ENCODE results near the gene TAS2R46. TPM values are rescaled to one million over a fixed set of nuclear protein-coding genes. Genes with fewer than 3 reads are reported as not detected.

TAS2R46 gene
- total and polyA plus RNA-seq, 4 experiments from 2014 or later = 0.22 to 1.3 (median 1.1) TPM; not detected in 1

DNA sequence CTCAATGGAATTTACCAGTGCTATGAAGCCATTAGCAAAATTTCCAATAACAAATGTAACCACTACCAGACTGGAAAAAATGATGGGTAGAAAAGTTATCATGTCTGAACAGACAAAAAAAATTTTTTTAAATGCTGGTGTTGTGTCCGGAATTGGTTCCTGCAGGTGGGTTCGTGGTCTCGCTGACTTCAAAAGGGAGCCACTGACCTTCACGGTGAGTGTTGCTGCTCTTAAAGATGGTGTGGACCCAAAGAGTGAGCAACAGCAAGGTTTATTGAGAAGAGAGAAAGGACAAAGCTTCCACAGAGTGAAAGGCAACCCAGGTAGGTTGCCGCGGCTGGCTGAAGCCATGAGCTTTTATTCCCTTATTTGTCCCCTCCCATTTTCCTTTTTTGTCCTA is 30.0 kb upstream of the TAS2R46 start, which contains the start of gene TAS2R43:
Gene TAS2R43 (minus strand): TSS at position 186 of the 400 bp plus-strand sequence. CDS start 84 bp downstream, at position 102.
- ChIA-PET CTCF (ENCODE audit: partially characterized antibody) (no interaction called here), POLR2A (ENCODE audit: partially characterized antibody) (no interaction called here)
- no peak for DNase-seq
- Histone ChIP-seq H3K4me3 (ENCODE audit: low read length in 2 of 2) (no peak within 1 kb of the TSS), H3K4me1 (ENCODE audit: insufficient read depth, low read length) (no peaks in the 10 kb centered on the region), H3K27me3 (ENCODE audit: insufficient read depth, low read length) (no peaks in the 10 kb centered on the region), H3K9me3 (ENCODE audit: control insufficient read depth in 1 of 2, low read length in 2 of 2) (no peaks in the 10 kb centered on the region), H3K27ac (ENCODE audit: low read depth, low read length) (no peak within 1 kb of the TSS), H3K36me3 (ENCODE audit: insufficient read depth, low read length) (no peaks in the 10 kb centered on the region)
- no peak within 1 kb of the TSS for H3K27ac Mint-ChIP-seq
- no peak within 1 kb of the TSS for H3K4me3 Mint-ChIP-seq
- H3K36me3 Mint-ChIP-seq = peaks cover 0 to 5% of the 10 kb centered on the region in 2 donors
- H3K4me1 Mint-ChIP-seq = peaks cover 0 to 8% (median 0%) of the 10 kb centered on the region in 4 donors
- H3K9me3 Mint-ChIP-seq = peaks cover 0 to 6% (median 0%) of the 10 kb centered on the region in 8 donors
- intact Hi-C loops (cut with micrococcal nuclease) = no loop called here
- no peaks in the 10 kb centered on the region for H3K27me3 Mint-ChIP-seq

DNA sequence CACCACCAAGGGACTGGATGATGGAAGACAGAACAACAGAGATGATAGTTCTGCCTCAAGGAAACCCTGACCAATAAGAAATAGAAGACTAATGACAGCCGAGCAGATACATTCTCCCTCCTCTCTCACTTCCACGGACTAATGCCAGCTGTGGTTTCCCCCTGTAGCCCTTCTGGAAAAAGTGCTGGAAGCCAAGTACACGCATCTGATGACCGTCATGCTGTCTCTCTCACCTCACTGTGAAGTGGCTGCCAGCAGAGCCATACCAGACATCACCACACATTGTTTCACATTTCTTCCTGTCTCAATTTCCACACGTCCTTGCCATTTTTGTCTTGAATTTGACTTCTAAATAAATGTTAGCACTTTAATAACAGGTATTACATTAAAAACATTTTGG is 27.2 kb upstream of the TAS2R46 start:
- ChIA-PET CTCF (ENCODE audit: partially characterized antibody) (no interaction called here), POLR2A (ENCODE audit: partially characterized antibody) (no interaction called here)

DNA sequence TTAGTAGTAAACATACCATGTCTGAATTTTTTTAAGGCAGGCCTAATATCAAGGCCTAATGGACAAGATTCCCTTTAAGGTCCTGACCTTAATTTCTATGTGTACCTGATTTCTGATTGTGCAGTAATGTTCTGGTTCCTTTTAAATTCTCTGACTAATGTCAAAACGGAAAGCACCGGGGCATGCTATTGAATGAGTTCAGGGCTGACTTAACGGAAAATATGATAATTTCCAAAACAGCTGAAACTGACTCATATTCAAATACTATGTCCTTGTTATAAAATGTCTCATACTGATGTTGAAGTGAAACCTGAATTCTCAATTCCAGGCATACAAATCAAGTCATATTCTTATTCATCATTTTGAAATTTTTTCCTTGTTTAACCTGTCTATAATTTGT is 23.3 kb upstream of the TAS2R46 start:
- intact Hi-C loops (cut with micrococcal nuclease) = no loop called here
- Histone ChIP-seq H3K27ac (ENCODE audit: low read depth, low read length) (no peak overlapping the region), H3K4me1 (ENCODE audit: insufficient read depth, low read length) (no peaks in the 10 kb centered on the region), H3K27me3 (ENCODE audit: insufficient read depth, low read length) (no peaks in the 10 kb centered on the region), H3K9me3 (ENCODE audit: control insufficient read depth in 1 of 2, low read length in 2 of 2) (no peaks in the 10 kb centered on the region), H3K36me3 (ENCODE audit: insufficient read depth, low read length) (no peaks in the 10 kb centered on the region), H3K4me3 (ENCODE audit: low read length in 2 of 2) (no peak overlapping the region)
- peaks cover 0 to 16% of the 10 kb centered on the region in 2 donors for H3K36me3 Mint-ChIP-seq
- peaks cover 0 to 29% (median 7%) of the 10 kb centered on the region in 8 donors for H3K9me3 Mint-ChIP-seq
- ChIA-PET CTCF (ENCODE audit: partially characterized antibody) (no interaction called here), POLR2A (ENCODE audit: partially characterized antibody) (no interaction called here)
- peaks cover 0 to 1% (median 0%) of the 10 kb centered on the region in 4 donors for H3K4me1 Mint-ChIP-seq
- no peak for DNase-seq
- no peak overlapping the region for H3K4me3 Mint-ChIP-seq
- no peaks in the 10 kb centered on the region for H3K27me3 Mint-ChIP-seq
- H3K27ac Mint-ChIP-seq = no peak overlapping the region

More for the DNA sequence above, 27.2 kb upstream of the TAS2R46 start:
- H3K27ac Mint-ChIP-seq = no peak overlapping the region
- peaks cover 0 to 7% of the 10 kb centered on the region in 2 donors for H3K36me3 Mint-ChIP-seq
- H3K27me3 Mint-ChIP-seq = no peaks in the 10 kb centered on the region
- DNase-seq = no peak
- no peak overlapping the region for H3K4me3 Mint-ChIP-seq
- intact Hi-C loops (cut with micrococcal nuclease) = no loop called here
- Histone ChIP-seq H3K4me3 (ENCODE audit: low read length in 2 of 2) (no peak overlapping the region), H3K27me3 (ENCODE audit: insufficient read depth, low read length) (no peaks in the 10 kb centered on the region), H3K27ac (ENCODE audit: low read depth, low read length) (no peak overlapping the region), H3K4me1 (ENCODE audit: insufficient read depth, low read length) (no peaks in the 10 kb centered on the region), H3K9me3 (ENCODE audit: control insufficient read depth in 1 of 2, low read length in 2 of 2) (no peaks in the 10 kb centered on the region), H3K36me3 (ENCODE audit: insufficient read depth, low read length) (no peaks in the 10 kb centered on the region)
- peaks cover 0 to 9% (median 0%) of the 10 kb centered on the region in 8 donors for H3K9me3 Mint-ChIP-seq
- H3K4me1 Mint-ChIP-seq = peaks cover 0 to 8% (median 0%) of the 10 kb centered on the region in 4 donors

DNA sequence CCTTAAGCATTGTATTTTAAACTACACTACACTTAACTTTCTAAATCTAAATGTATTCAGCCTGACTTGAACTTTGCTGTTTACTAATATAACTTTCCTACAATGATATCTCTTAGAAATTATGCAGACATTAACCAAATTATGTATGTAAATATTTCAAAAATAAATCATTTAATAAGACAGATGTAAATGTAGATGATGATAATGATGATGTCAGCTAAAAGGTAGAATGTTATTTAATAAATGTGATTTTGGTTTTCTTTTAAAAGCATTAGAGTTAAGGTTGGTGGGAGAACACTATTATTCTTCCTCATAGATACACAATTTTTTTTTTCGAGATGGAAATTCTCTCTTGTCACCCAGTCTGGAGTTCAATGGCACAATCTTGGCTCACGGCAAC is 19.9 kb upstream of the TAS2R46 start:
- CTCF ChIA-PET (ENCODE audit: partially characterized antibody) = no interaction called here

DNA sequence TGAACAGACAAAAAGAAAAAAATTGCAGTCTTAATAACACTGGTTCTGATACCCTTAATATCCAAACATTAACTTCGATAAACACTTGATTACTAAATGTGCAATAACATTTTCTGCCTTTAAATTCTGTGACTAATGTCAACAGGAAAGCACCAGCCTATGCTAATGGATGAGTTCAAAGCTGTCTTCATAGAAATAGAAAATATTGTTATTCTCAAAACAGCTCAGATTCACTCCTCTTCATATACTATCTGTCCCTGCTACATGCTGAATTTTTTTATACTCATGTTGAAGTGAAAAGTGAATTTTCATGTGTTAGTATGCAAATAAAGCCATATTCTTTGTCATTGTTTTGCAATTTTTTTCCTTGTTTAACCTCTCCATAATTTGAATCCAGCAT is 16.2 kb upstream of the TAS2R46 start:
- Histone ChIP-seq H3K9me3 (ENCODE audit: control insufficient read depth in 1 of 2, low read length in 2 of 2) (no peaks in the 10 kb centered on the region), H3K4me3 (ENCODE audit: low read length in 2 of 2) (no peak overlapping the region), H3K27ac (ENCODE audit: low read depth, low read length) (no peak overlapping the region), H3K27me3 (ENCODE audit: insufficient read depth, low read length) (no peaks in the 10 kb centered on the region), H3K4me1 (ENCODE audit: insufficient read depth, low read length) (no peaks in the 10 kb centered on the region), H3K36me3 (ENCODE audit: insufficient read depth, low read length) (no peaks in the 10 kb centered on the region)
- Mint-ChIP-seq H3K27ac (no peak overlapping the region), H3K27me3 (no peaks in the 10 kb centered on the region), H3K4me3 (no peak overlapping the region), H3K4me1 (peaks cover 0 to 14% (median 3%) of the 10 kb centered on the region in 4 donors), H3K36me3 (peaks cover 7 to 10% of the 10 kb centered on the region in 2 donors), H3K9me3 (peaks cover 0 to 17% (median 4%) of the 10 kb centered on the region in 8 donors)
- ChIA-PET CTCF (ENCODE audit: partially characterized antibody) (interaction anchor here (0.7 kb wide), 1 partner anchor 56 kb away, joined by 3 read pairs; the partner anchor contains the start of gene TAS2R19), POLR2A (ENCODE audit: partially characterized antibody) (no interaction called here)
- no peak for DNase-seq
- intact Hi-C loops (cut with micrococcal nuclease) = no loop called here

More for the DNA sequence above, 19.9 kb upstream of the TAS2R46 start:
- Histone ChIP-seq H3K27me3 (ENCODE audit: insufficient read depth, low read length) (no peaks in the 10 kb centered on the region), H3K36me3 (ENCODE audit: insufficient read depth, low read length) (no peaks in the 10 kb centered on the region), H3K9me3 (ENCODE audit: control insufficient read depth in 1 of 2, low read length in 2 of 2) (no peaks in the 10 kb centered on the region), H3K4me1 (ENCODE audit: insufficient read depth, low read length) (no peaks in the 10 kb centered on the region), H3K27ac (ENCODE audit: low read depth, low read length) (no peak overlapping the region), H3K4me3 (ENCODE audit: low read length in 2 of 2) (no peak overlapping the region)
- Mint-ChIP-seq H3K27ac (no peak overlapping the region), H3K27me3 (no peaks in the 10 kb centered on the region), H3K36me3 (peaks cover 4 to 14% of the 10 kb centered on the region in 2 donors), H3K9me3 (peaks cover 0 to 34% (median 7%) of the 10 kb centered on the region in 8 donors), H3K4me1 (peaks cover 0 to 8% (median 0%) of the 10 kb centered on the region in 4 donors), H3K4me3 (no peak overlapping the region)
- intact Hi-C loops (cut with micrococcal nuclease) = no loop called here
- POLR2A ChIA-PET (ENCODE audit: partially characterized antibody) = no interaction called here
- no peak for DNase-seq

DNA sequence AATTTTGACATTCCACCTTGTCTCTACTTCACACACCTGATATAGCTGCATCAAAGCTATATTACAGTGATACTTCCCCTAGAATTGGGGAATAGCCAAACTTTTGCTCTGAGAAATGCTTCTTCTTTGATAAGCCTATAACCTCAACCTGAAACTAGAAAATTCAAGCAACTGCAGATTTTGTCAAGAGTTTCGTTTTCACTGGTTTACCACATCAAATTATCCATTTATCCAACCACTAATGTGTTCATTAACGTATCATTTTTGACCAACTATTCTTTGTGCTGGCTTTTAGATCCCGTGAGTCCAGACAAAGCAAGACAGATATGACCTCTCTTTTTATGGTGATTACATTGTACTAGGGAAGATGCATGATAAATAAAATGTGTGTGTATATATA is 13.5 kb upstream of the TAS2R46 start:
- no peak overlapping the region for H3K27ac Mint-ChIP-seq
- Histone ChIP-seq H3K27ac (ENCODE audit: low read depth, low read length) (no peak overlapping the region), H3K36me3 (ENCODE audit: insufficient read depth, low read length) (no peaks in the 10 kb centered on the region), H3K27me3 (ENCODE audit: insufficient read depth, low read length) (no peaks in the 10 kb centered on the region), H3K4me3 (ENCODE audit: low read length in 2 of 2) (no peak overlapping the region), H3K4me1 (ENCODE audit: insufficient read depth, low read length) (no peaks in the 10 kb centered on the region), H3K9me3 (ENCODE audit: control insufficient read depth in 1 of 2, low read length in 2 of 2) (no peaks in the 10 kb centered on the region)
- H3K27me3 Mint-ChIP-seq = no peaks in the 10 kb centered on the region
- intact Hi-C loops (cut with micrococcal nuclease) = no loop called here
- DNase-seq = no peak
- POLR2A ChIA-PET (ENCODE audit: partially characterized antibody) = no interaction called here
- CTCF ChIA-PET (ENCODE audit: partially characterized antibody) = interaction anchor here (1.6 kb wide), 1 partner anchor 10 kb away, joined by 4 read pairs; no protein-coding TSS in a partner anchor
- peaks cover 0 to 7% (median 0%) of the 10 kb centered on the region in 8 donors for H3K9me3 Mint-ChIP-seq
- peaks cover 10 to 11% of the 10 kb centered on the region in 2 donors for H3K36me3 Mint-ChIP-seq
- no peak overlapping the region for H3K4me3 Mint-ChIP-seq
- H3K4me1 Mint-ChIP-seq = peaks cover 0 to 14% (median 3%) of the 10 kb centered on the region in 4 donors

DNA sequence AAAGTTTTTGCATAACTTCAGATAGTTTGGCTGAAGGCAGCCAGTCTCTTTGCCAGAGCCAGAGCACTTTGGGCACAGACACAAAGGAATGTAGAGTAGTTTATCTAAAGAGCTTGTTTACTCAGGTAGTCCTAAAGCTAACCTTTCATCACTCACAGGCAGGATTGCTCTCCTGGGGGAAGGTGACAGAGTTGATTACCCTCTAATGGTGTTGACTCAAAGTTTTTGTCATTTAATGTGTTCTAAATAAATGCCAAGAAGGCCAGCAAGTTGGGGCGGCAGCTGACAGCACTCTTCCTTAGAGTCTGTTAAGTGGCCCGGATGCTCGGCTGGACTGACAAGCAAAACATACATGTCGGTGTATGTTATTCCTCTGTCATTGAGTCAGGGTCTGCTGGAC is 9.3 kb upstream of the TAS2R46 start:
- Histone ChIP-seq H3K27ac (ENCODE audit: low read depth, low read length) (no peak overlapping the region), H3K9me3 (ENCODE audit: control insufficient read depth in 1 of 2, low read length in 2 of 2) (no peaks in the 10 kb centered on the region), H3K4me3 (ENCODE audit: low read length in 2 of 2) (no peak overlapping the region), H3K36me3 (ENCODE audit: insufficient read depth, low read length) (no peaks in the 10 kb centered on the region), H3K27me3 (ENCODE audit: insufficient read depth, low read length) (no peaks in the 10 kb centered on the region), H3K4me1 (ENCODE audit: insufficient read depth, low read length) (no peaks in the 10 kb centered on the region)
- Mint-ChIP-seq H3K36me3 (peaks cover 10 to 11% of the 10 kb centered on the region in 2 donors), H3K4me3 (no peak overlapping the region), H3K27me3 (no peaks in the 10 kb centered on the region), H3K4me1 (peaks cover 0 to 6% (median 3%) of the 10 kb centered on the region in 4 donors), H3K27ac (no peak overlapping the region), H3K9me3 (peaks cover 0 to 2% (median 0%) of the 10 kb centered on the region in 8 donors)
- POLR2A ChIA-PET (ENCODE audit: partially characterized antibody) = no interaction called here
- no peak for DNase-seq
- CTCF ChIA-PET (ENCODE audit: partially characterized antibody) = no interaction called here
- intact Hi-C loops (cut with micrococcal nuclease) = no loop called here

Measured in CD4-positive, alpha-beta memory T cell (primary cell).